Keratinocyte (primary cell): ENCODE results near the gene DSE.

ENCODE experiments used
- CTCF ChIP-seq, 3 experiments: IDR thresholded peaks in 1 of 3; conservative IDR thresholded peaks in 1 of 3; optimal IDR thresholded peaks in 1 of 3; 2 replicates in 2 of 3; 3 replicates in 1 of 3; pipeline versions ENCODE3 to v1.5.1; 2011; ENCODE audit warnings: low read length in 3 of 3, mild to moderate bottlenecking in 3 of 3, moderate library complexity in 2 of 3, control low read depth in 1 of 3, inconsistent platforms in 1 of 3; ENCODE audit not compliant: insufficient read depth in 2 of 3; ENCODE audit errors: extremely low read depth in 1 of 3
- EZH2 ChIP-seq: IDR thresholded peaks from one replicate; pipeline ENCODE4 v1.6.1; 2012; ENCODE audit warnings: inconsistent platforms, mild to moderate bottlenecking, low read length, moderate library complexity

- TF ChIP-seq CTCF (optimal IDR thresholded peaks at IDR 0.05 in 1 of 3, IDR thresholded peaks at IDR 0.05 in 1 of 3, conservative IDR thresholded peaks at IDR 0.05 in 1 of 3; ENCODE audit: extremely low read depth in 1 of 3, insufficient read depth in 2 of 3, low read length in 3 of 3) = no peak
- TF ChIP-seq EZH2 = no peak
These were observed 19.6 kb upstream of the DSE start for GRCh38 chr6:116351101-116351500.
